ENCODE measurements around the gene APOL1. TPM values are rescaled to one million over a fixed set of nuclear protein-coding genes. Genes with fewer than 3 reads are reported as not detected.

The APOL1 gene
- total and polyA plus RNA-seq, 2 of the 13 experiments (the other 11 are each of a cell fraction or from before 2014, with no cell fraction given): 20.3 to 75.0 TPM

DNA sequence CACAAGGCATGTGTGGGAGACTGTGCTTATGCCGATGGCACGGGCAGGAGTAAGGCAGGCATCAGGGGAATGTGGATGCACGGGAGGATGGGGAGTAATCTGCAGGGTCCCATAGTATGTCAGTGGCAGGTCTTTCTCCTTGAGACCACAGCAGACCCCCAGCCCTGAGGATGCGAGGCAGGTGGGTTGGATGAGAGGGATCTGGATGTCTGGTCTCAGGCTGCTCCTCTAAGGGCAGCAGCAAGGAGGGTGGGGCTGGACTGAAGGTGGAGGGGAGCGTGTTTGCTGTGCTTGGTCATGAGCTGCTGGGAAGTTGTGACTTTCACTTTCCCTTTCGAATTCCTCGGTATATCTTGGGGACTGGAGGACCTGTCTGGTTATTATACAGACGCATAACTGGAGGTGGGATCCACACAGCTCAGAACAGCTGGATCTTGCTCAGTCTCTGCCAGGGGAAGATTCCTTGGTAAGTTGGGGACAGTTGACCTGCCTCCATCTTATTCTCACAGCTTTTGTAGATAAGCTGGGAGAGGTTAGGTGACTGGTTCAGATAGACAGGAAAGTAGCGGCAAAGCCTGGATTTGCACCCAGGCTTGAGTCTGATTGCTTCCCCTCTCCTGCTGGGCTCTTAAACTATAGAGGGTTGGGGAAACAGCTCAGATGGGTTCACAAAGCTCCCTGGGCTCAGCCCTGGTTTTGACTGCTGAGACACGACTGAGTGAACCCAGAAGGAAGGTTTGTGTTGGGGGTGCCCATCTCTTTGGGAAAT, at the start of gene APOL1 (continued):
- TF ChIP-seq ZNF17 (CRISPR knock-in tag; IDR thresholded peaks at IDR 0.05) (no peak), IRF1 (CRISPR knock-in tag; IDR thresholded peaks at IDR 0.05; ENCODE audit: low read depth) (peak; percentile 99), RXRA (CRISPR knock-in tag; IDR thresholded peaks at IDR 0.05) (no peak), IRF9 (CRISPR knock-in tag; IDR thresholded peaks at IDR 0.05; ENCODE audit: borderline replicate concordance) (0 out of 2 replicates have a peak, but pooled peaks have one; percentile 15), IRX3 (CRISPR knock-in tag; IDR thresholded peaks at IDR 0.05; ENCODE audit: borderline replicate concordance, low read depth) (no peak), GMEB2 (CRISPR knock-in tag; IDR thresholded peaks at IDR 0.05; ENCODE audit: low read depth) (no peak), NFE2L2 (IDR thresholded peaks at IDR 0.05; ENCODE audit: low read length) (no peak), ZNF790 (CRISPR knock-in tag; IDR thresholded peaks at IDR 0.05; ENCODE audit: borderline replicate concordance) (no peak), SYNCRIP (IDR thresholded peaks at IDR 0.05; ENCODE audit: insufficient read depth, low read depth, low read length) (no peak), ZNF563 (CRISPR knock-in tag; IDR thresholded peaks at IDR 0.05) (peak; percentile 46; the same call in 1 of the 2 replicates), RBM39 (IDR thresholded peaks at IDR 0.05; ENCODE audit: low read depth, low read length, poor library complexity, severe bottlenecking) (no peak), NR2F1 (CRISPR knock-in tag; IDR thresholded peaks at IDR 0.05) (no peak), TBX2 (CRISPR knock-in tag; IDR thresholded peaks at IDR 0.05; ENCODE audit: borderline replicate concordance) (peak; percentile 54; the same call in 1 of the 2 replicates), ZFP37 (CRISPR knock-in tag; IDR thresholded peaks at IDR 0.05; ENCODE audit: borderline replicate concordance) (no peak)
- TF ChIP-seq, protein P1, sequence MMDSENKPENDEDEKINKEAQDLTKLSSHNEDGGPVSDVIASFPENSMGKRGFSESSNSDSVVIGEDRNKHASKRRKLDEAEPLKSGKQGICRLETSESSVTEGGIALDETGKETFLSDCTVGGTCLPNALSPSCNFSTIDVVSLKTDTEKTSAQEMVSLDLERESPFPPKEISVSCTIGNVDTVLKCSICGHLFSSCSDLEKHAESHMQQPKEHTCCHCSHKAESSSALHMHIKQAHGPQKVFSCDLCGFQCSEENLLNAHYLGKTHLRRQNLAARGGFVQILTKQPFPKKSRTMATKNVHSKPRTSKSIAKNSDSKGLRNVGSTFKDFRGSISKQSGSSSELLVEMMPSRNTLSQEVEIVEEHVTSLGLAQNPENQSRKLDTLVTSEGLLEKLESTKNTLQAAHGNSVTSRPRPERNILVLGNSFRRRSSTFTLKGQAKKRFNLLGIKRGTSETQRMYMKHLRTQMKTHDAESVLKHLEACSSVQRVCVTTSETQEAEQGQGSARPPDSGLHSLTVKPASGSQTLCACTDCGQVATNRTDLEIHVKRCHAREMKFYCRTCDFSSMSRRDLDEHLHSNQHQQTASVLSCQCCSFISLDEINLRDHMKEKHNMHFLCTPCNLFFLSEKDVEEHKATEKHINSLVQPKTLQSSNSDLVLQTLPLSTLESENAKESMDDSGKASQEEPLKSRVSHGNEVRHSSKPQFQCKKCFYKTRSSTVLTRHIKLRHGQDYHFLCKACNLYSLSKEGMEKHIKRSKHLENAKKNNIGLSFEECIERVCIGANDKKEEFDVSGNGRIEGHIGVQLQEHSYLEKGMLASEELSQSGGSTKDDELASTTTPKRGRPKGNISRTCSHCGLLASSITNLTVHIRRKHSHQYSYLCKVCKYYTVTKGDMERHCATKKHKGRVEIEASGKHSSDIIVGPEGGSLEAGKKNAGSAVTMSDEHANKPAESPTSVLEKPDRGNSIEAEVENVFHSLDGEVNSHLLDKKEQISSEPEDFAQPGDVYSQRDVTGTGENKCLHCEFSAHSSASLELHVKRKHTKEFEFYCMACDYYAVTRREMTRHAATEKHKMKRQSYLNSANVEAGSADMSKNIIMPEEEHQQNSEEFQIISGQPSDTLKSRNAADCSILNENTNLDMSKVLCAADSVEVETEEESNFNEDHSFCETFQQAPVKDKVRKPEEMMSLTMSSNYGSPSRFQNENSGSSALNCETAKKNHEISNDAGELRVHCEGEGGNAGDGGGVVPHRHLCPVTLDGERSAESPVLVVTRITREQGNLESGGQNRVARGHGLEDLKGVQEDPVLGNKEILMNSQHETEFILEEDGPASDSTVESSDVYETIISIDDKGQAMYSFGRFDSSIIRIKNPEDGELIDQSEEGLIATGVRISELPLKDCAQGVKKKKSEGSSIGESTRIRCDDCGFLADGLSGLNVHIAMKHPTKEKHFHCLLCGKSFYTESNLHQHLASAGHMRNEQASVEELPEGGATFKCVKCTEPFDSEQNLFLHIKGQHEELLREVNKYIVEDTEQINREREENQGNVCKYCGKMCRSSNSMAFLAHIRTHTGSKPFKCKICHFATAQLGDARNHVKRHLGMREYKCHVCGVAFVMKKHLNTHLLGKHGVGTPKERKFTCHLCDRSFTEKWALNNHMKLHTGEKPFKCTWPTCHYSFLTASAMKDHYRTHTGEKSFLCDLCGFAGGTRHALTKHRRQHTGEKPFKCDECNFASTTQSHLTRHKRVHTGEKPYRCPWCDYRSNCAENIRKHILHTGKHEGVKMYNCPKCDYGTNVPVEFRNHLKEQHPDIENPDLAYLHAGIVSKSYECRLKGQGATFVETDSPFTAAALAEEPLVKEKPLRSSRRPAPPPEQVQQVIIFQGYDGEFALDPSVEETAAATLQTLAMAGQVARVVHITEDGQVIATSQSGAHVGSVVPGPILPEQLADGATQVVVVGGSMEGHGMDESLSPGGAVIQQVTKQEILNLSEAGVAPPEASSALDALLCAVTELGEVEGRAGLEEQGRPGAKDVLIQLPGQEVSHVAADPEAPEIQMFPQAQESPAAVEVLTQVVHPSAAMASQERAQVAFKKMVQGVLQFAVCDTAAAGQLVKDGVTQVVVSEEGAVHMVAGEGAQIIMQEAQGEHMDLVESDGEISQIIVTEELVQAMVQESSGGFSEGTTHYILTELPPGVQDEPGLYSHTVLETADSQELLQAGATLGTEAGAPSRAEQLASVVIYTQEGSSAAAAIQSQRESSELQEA (CRISPR knock-in tag; IDR thresholded peaks at IDR 0.05; ENCODE audit: not compliant biosample characterization): peak; percentile 42
